ENCODE measurements around the gene CTBP2.

- TF ChIP-seq RAD21 (IDR thresholded peaks at IDR 0.05) (peak; percentile 40 to 44), CTCF (IDR thresholded peaks at IDR 0.05; ENCODE audit: low read depth, low read length, missing input control) (no peak), HNF4G (IDR thresholded peaks at IDR 0.05) (peak; percentile 65)
Observed at GRCh38 chr10:124987788-124988187, 172.6 kb downstream of the CTBP2 start.
